GM18858 (cell line): ENCODE data around the gene PNKP.
A peak's percentile ranks its signal among the peaks of the same experiment; 100 is the strongest.

ENCODE experiments used
- ATAC-seq: cut with Tn5 transposase; IDR thresholded peaks from one replicate; pipeline ENCODE4 v1.9.1; 2021; ENCODE audit not compliant: unreplicated experiment

The PNKP gene

GRCh38 chr19:49890349-49891311, 23.3 kb upstream of the PNKP start:
- no peak for ATAC-seq

GRCh38 chr19:49889687-49890348, 22.4 kb upstream of the PNKP start:
- no peak for ATAC-seq

GRCh38 chr19:49889038-49889686, 21.8 kb upstream of the PNKP start:
- no peak for ATAC-seq

- ATAC-seq: no peak
Observed at GRCh38 chr19:49888510-49888824, 21.1 kb upstream of the PNKP start.

- no peak for ATAC-seq
Observed at GRCh38 chr19:49887665-49888509, 20.5 kb upstream of the PNKP start.

GRCh38 chr19:49887037-49887664, 19.8 kb upstream of the PNKP start:
- ATAC-seq: no peak

GRCh38 chr19:49884760-49885159, 17.4 kb upstream of the PNKP start:
- ATAC-seq: no peak

- ATAC-seq: no peak
Observed at GRCh38 chr19:49884109-49884508, 16.7 kb upstream of the PNKP start.

GRCh38 chr19:49883094-49883493, 15.7 kb upstream of the PNKP start:
- no peak for ATAC-seq

GRCh38 chr19:49882643-49883042, 15.3 kb upstream of the PNKP start:
- no peak for ATAC-seq

GRCh38 chr19:49881672-49882394, 14.5 kb upstream of the PNKP start:
- no peak for ATAC-seq

GRCh38 chr19:49881186-49881585, 13.8 kb upstream of the PNKP start:
- no peak for ATAC-seq

GRCh38 chr19:49880162-49880869, 12.9 kb upstream of the PNKP start:
- no peak for ATAC-seq

GRCh38 chr19:49879243-49879963, 12.0 kb upstream of the PNKP start:
- no peak for ATAC-seq

- no peak for ATAC-seq
Observed at GRCh38 chr19:49878744-49879070, 11.3 kb upstream of the PNKP start.

- ATAC-seq: peak; percentile 24
Observed at GRCh38 chr19:49877879-49878743, 10.7 kb upstream of the PNKP start.

- peak; percentile 41 for ATAC-seq
Observed at GRCh38 chr19:49877020-49877878, 9.9 kb upstream of the PNKP start, which contains the start of the genes AKT1S1 and TBC1D17. Gene AKT1S1, minus strand, starts transcription at chr19:49877355. Its CDS starts 4,060 bp downstream, at chr19:49873295. Gene TBC1D17, plus strand, starts transcription at chr19:49877702. Its CDS starts 22 bp downstream, at chr19:49877724.
